H9 (cell line): ENCODE results near the gene ENDOV. TPM values are rescaled to one million over a fixed set of nuclear protein-coding genes. Genes with fewer than 3 reads are reported as not detected.

ENCODE experiments used
- DNase-seq: peaks from one replicate; pipeline ENCODE4 v3.0.0-alpha.2; 2017
- H2AFZ ChIP-seq: one replicate; pipeline ENCODE4 v1.6.1; 2013; ENCODE audit warnings: mild to moderate bottlenecking, low read length, control low read depth, moderate library complexity
- H2AK5ac ChIP-seq: 2 replicates; pipeline ENCODE4 v1.6.1; 2013; ENCODE audit warnings: low read length, control low read depth, mixed read lengths; ENCODE audit not compliant: insufficient read length
- H2BK120ac ChIP-seq: one replicate; pipeline ENCODE4 v1.6.1; 2013; ENCODE audit warnings: low read depth, mild to moderate bottlenecking, low read length, control low read depth, inconsistent platforms; ENCODE audit not compliant: poor library complexity, severe bottlenecking
- H2BK12ac ChIP-seq: 2 replicates; pipeline ENCODE4 v1.6.1; 2013; ENCODE audit warnings: low read length, control low read depth, mixed read lengths, low read depth; ENCODE audit not compliant: insufficient read length
- H2BK15ac ChIP-seq: 2 replicates; pipeline ENCODE4 v1.6.1; 2013; ENCODE audit warnings: low read depth, low read length, control low read depth
- H2BK20ac ChIP-seq: one replicate; pipeline ENCODE4 v1.6.1; 2013; ENCODE audit warnings: low read depth, mild to moderate bottlenecking, low read length, control low read depth, inconsistent platforms; ENCODE audit not compliant: poor library complexity, severe bottlenecking
- H2BK5ac ChIP-seq: 2 replicates; pipeline ENCODE4 v1.6.1; 2013; ENCODE audit warnings: low read length, control low read depth, mixed read lengths; ENCODE audit not compliant: insufficient read length
- H3K14ac ChIP-seq: 2 replicates; pipeline ENCODE4 v1.6.1; 2013; ENCODE audit warnings: low read length, control low read depth; ENCODE audit not compliant: insufficient read depth
- H3K18ac ChIP-seq: 2 replicates; pipeline ENCODE4 v1.6.1; 2013; ENCODE audit warnings: low read depth, mild to moderate bottlenecking, mixed read lengths, low read length, control low read depth; ENCODE audit not compliant: insufficient read length
- H3K23ac ChIP-seq: 2 replicates; pipeline ENCODE4 v1.6.1; 2013; ENCODE audit warnings: low read length, control low read depth, mixed read lengths, low read depth; ENCODE audit not compliant: insufficient read length
- H3K23me2 ChIP-seq: 2 replicates; pipeline ENCODE4 v1.6.1; 2013; ENCODE audit warnings: low read depth, mild to moderate bottlenecking, mixed read lengths, low read length, control low read depth; ENCODE audit not compliant: insufficient read length, poor library complexity, severe bottlenecking
- H3K27ac ChIP-seq: 2 replicates; pipeline ENCODE4 v1.5.1; 2013; ENCODE audit warnings: low read length, control low read depth, mixed read lengths, low read depth; ENCODE audit not compliant: insufficient read length
- H3K27me3 ChIP-seq: 2 replicates; pipeline ENCODE4 v1.6.1; 2013; ENCODE audit warnings: low read length, control low read depth, inconsistent platforms; ENCODE audit not compliant: insufficient read depth
- H3K4ac ChIP-seq: 2 replicates; pipeline ENCODE4 v1.6.1; 2013; ENCODE audit warnings: low read depth, mild to moderate bottlenecking, control low read depth, inconsistent platforms, low read length, moderate library complexity
- H3K4me1 ChIP-seq: 2 replicates; pipeline ENCODE4 v1.6.1; 2013; ENCODE audit warnings: low read length, control low read depth, inconsistent platforms; ENCODE audit not compliant: insufficient read depth
- H3K4me2 ChIP-seq: 2 replicates; pipeline ENCODE4 v1.6.1; 2013; ENCODE audit warnings: low read length, control low read depth, mixed read lengths; ENCODE audit not compliant: insufficient read length, insufficient read depth
- H3K56ac ChIP-seq: 2 replicates; pipeline ENCODE4 v1.6.1; 2013; ENCODE audit warnings: low read depth, mild to moderate bottlenecking, mixed read lengths, low read length, control low read depth; ENCODE audit not compliant: insufficient read length
- H3K79me1 ChIP-seq: 2 replicates; pipeline ENCODE4 v1.6.1; 2013; ENCODE audit warnings: low read depth, mild to moderate bottlenecking, moderate library complexity, low read length, control low read depth, inconsistent platforms; ENCODE audit not compliant: insufficient read depth, poor library complexity, severe bottlenecking
- H3K79me2 ChIP-seq: 2 replicates; pipeline ENCODE4 v1.6.1; 2013; ENCODE audit warnings: low read length, control low read depth, inconsistent platforms; ENCODE audit not compliant: insufficient read depth
- H3K9ac ChIP-seq: 2 replicates; pipeline ENCODE4 v1.6.1; 2013; ENCODE audit warnings: low read length, control low read depth, mixed read lengths; ENCODE audit not compliant: insufficient read length; ENCODE audit errors: extremely low read depth
- H3K9me3 ChIP-seq: one replicate; pipeline ENCODE4 v1.6.1; 2013; ENCODE audit warnings: low read depth, low read length, inconsistent platforms; ENCODE audit not compliant: control insufficient read depth
- H3T11ph ChIP-seq: one replicate; pipeline ENCODE4 v1.6.1; 2013; ENCODE audit warnings: mild to moderate bottlenecking, low read length, control low read depth, inconsistent platforms
- H4K20me1 ChIP-seq: one replicate; pipeline ENCODE4 v1.6.1; 2013; ENCODE audit not compliant: control insufficient read depth, insufficient read length, insufficient read depth
- H4K5ac ChIP-seq: 2 replicates; pipeline ENCODE4 v1.6.1; 2013; ENCODE audit warnings: low read depth, mild to moderate bottlenecking, mixed read lengths, low read length, control low read depth; ENCODE audit not compliant: insufficient read length
- H4K8ac ChIP-seq: replicated peaks from 2 replicates; pipeline ENCODE4 v1.6.1; 2013; ENCODE audit warnings: low read length, control low read depth, mixed read lengths, low read depth; ENCODE audit not compliant: insufficient read length
- H4K91ac ChIP-seq: 2 replicates; pipeline ENCODE4 v1.6.1; 2013; ENCODE audit warnings: low read depth, mild to moderate bottlenecking, moderate library complexity, mixed read lengths, low read length, control low read depth; ENCODE audit not compliant: insufficient read length
- H3K27ac Mint-ChIP-seq, 3 experiments: 2 replicates in 2 of 3; 3 replicates in 1 of 3; pipeline ENCODE4 v1.8.0; 2020 to 2021; ENCODE audit warnings: mixed read lengths in 3 of 3, mild to moderate bottlenecking in 1 of 3, moderate library complexity in 1 of 3
- H3K27me3 Mint-ChIP-seq: 2 replicates; pipeline ENCODE4 v1.8.0; 2021; ENCODE audit warnings: low read depth, mild to moderate bottlenecking, moderate library complexity, mixed read lengths
- H3K36me3 Mint-ChIP-seq, 3 experiments: 2 replicates in 2 of 3; 3 replicates in 1 of 3; pipeline ENCODE4 v1.8.0; 2020 to 2021; ENCODE audit warnings: low read depth in 3 of 3, mixed read lengths in 3 of 3; ENCODE audit not compliant: insufficient read depth in 1 of 3
- H3K4me1 Mint-ChIP-seq, 2 experiments: 2 replicates each; pipeline ENCODE4 v1.8.0; 2020; ENCODE audit warnings: mixed read lengths in 2 of 2
- H3K4me3 Mint-ChIP-seq, 2 experiments: 2 replicates in 1 of 2; 3 replicates in 1 of 2; pipeline ENCODE4 v1.8.0; 2020 to 2021; ENCODE audit warnings: mild to moderate bottlenecking in 2 of 2, mixed read lengths in 2 of 2, moderate library complexity in 1 of 2
- H3K9me3 Mint-ChIP-seq, 2 experiments: 2 replicates in 1 of 2; 3 replicates in 1 of 2; pipeline ENCODE4 v1.8.0; 2020; ENCODE audit warnings: mild to moderate bottlenecking in 2 of 2, mixed read lengths in 2 of 2, moderate library complexity in 1 of 2
- CTCF ChIP-seq: fragments of 200-600 bp; sonication (generic); conservative IDR thresholded peaks from 3 replicates; pipeline ENCODE4 v1.8.0; 2021; ENCODE audit warnings: antibody characterized with exemption, mild to moderate bottlenecking
- WGBS: extraction: QIAGEN DNeasy Blood & Tissue Kit; methylation state at CpG from one replicate; pipeline ENCODE4 v1.1.7; 2013; ENCODE audit warnings: missing lambda C conversion rate, low lambda C conversion rate, mixed read lengths; ENCODE audit not compliant: insufficient read length; ENCODE audit errors: extremely low coverage; 5-methylcytosine and 5-hydroxymethylcytosine counted together
- total RNA-seq: library from RNA; stranded (reverse); gene quantifications from 2 replicates; pipeline ENCODE4 v1.2.1, GENCODE V29; 2021

ENDOV gene
- total RNA-seq, 1 experiment from 2014 or later, result 17.1 TPM

DNA sequence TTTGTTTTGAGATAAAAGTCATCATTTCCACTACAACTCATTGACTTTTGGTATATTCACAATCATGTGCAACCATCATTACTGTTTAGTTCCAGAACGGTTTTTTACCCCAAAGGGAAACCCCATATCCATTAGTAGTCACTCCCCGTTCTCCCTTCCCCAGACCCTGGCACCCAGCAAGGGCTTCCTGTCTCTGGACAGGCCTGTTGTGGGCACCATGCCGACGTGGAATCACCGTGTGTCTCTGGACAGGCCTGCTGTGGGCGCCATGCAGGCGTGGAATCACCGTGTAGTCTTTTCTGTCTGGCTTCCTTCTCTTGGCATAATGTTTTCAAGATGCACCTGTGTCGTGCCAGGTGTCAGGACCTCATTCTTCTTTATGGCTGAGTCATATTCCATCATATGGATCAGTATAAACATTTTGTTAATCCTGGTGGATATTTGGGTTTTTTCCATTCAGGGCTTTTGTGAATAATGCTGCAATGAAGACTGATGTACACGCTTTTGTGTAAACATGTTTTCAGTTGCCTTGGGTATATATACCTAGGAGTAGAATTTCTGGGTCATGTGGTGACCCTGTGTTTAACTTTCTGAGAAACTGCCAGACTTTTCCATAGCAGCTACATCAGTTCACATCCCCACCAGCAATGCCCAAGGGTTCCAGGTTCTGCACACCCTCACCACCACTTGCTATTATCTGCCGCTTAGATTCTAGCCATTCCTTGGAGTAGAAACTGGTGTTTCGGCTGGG, 19.1 kb downstream of the ENDOV start:
- Mint-ChIP-seq H3K27ac (no peak overlapping the region; a peak in 1 of 7 replicates), H3K36me3 (no peaks in the 10 kb centered on the region), H3K4me3 (no peak overlapping the region), H3K4me1 (no peaks in the 10 kb centered on the region), H3K9me3 (peaks cover 0 to 3% of the 10 kb centered on the region in 2 experiments; a peak in 1 of 5 replicates), H3K27me3 (peaks cover 34% of the 10 kb centered on the region)
- no peak overlapping the region for H3K18ac ChIP-seq
- no peak overlapping the region for H3K27ac ChIP-seq
- H3K23ac ChIP-seq, result no peak overlapping the region
- no peak overlapping the region for H3K14ac ChIP-seq
- H4K5ac ChIP-seq, result no peak overlapping the region
- no peak overlapping the region for H2BK20ac ChIP-seq
- no peak overlapping the region for H2BK5ac ChIP-seq
- no peak overlapping the region for H2BK12ac ChIP-seq
- H3K79me1 ChIP-seq, result no peaks in the 10 kb centered on the region
- no peaks in the 10 kb centered on the region for H4K20me1 ChIP-seq
- DNase-seq, result no peak
- no peak overlapping the region for H2BK15ac ChIP-seq
- no peaks in the 10 kb centered on the region for H3K79me2 ChIP-seq
- H2AFZ ChIP-seq, result no peak overlapping the region
- no peak overlapping the region for H3K56ac ChIP-seq
- no CpG with 5 or more reads among the region's 12 CpGs for WGBS
- H3K4me2 ChIP-seq, result no peak overlapping the region
- no peaks in the 10 kb centered on the region for H3K9me3 ChIP-seq
- no peak for TF ChIP-seq CTCF
- H3K4me1 ChIP-seq, result no peaks in the 10 kb centered on the region
- H3K9ac ChIP-seq, result no peak overlapping the region
- H4K8ac ChIP-seq, result no peak overlapping the region
- no peaks in the 10 kb centered on the region for H3K23me2 ChIP-seq
- no peaks in the 10 kb centered on the region for H3K27me3 ChIP-seq
- H2AK5ac ChIP-seq, result no peak overlapping the region
- no peak overlapping the region for H2BK120ac ChIP-seq
- H3T11ph ChIP-seq, result no peak overlapping the region
- no peak overlapping the region for H3K4ac ChIP-seq
- no peak overlapping the region for H4K91ac ChIP-seq
